GM23338 (cell line): ENCODE results near the gene SMYD5.

Source experiments
- CREB1 ChIP-seq: fragments of 250-450 bp; sonication (Bioruptor Pico); IDR thresholded peaks from 2 replicates; pipeline ENCODE4 v1.5.0; 2020; ENCODE audit warnings: low read depth, mild to moderate bottlenecking, moderate library complexity
- CTCF ChIP-seq, 2 experiments: fragments of 200-600 bp in 1 of 2; sonication (generic) in 1 of 2; conservative IDR thresholded peaks; 2 replicates each; pipeline versions ENCODE4 v1.5.1 to v1.6.1; 2016 to 2017; ENCODE audit warnings: antibody characterized with exemption in 2 of 2, low read depth in 2 of 2, mild to moderate bottlenecking in 2 of 2, moderate library complexity in 1 of 2
- EZH2 ChIP-seq: fragments of 200-600 bp; sonication (generic); IDR thresholded peaks from one replicate; pipeline ENCODE4 v1.8.0; 2017; ENCODE audit warnings: antibody characterized with exemption, mild to moderate bottlenecking, low read depth; ENCODE audit not compliant: unreplicated experiment
- EZH2phosphoT487 ChIP-seq: fragments of 200-600 bp; sonication (generic); IDR thresholded peaks from one replicate; pipeline ENCODE4 v1.8.1; 2018; ENCODE audit warnings: antibody characterized with exemption; ENCODE audit not compliant: unreplicated experiment
- JUNB ChIP-seq: IDR thresholded peaks from one replicate; pipeline ENCODE4 v1.6.1; 2016; ENCODE audit warnings: antibody characterized with exemption; ENCODE audit not compliant: unreplicated experiment
- POLR2AphosphoS5 ChIP-seq: IDR thresholded peaks from 2 replicates; pipeline ENCODE4 v1.6.1; 2016; ENCODE audit warnings: antibody characterized with exemption, low read depth
- REST ChIP-seq: IDR thresholded peaks from one replicate; pipeline ENCODE4 v1.6.1; 2018; ENCODE audit warnings: antibody characterized with exemption; ENCODE audit not compliant: unreplicated experiment
- STAT1 ChIP-seq: IDR thresholded peaks from one replicate; pipeline ENCODE4 v1.6.1; 2016; ENCODE audit warnings: antibody characterized with exemption; ENCODE audit not compliant: unreplicated experiment

- TF ChIP-seq CTCF (conservative IDR thresholded peaks at IDR 0.05; ENCODE audit: low read depth in 2 of 2) (no peak), EZH2 (peak; percentile 27), POLR2AphosphoS5 (no peak), REST (no peak), EZH2phosphoT487 (peak; percentile 42), STAT1 (no peak), CREB1 (CRISPR knock-in tag) (no peak), JUNB (no peak)
These were observed 10.9 kb upstream of the SMYD5 start for GRCh38 chr2:73203055-73203681.
